A549 treated with Hydrocortisone at 1 μM for 4 hours (cell line): ENCODE data around the gene LMTK2. TPM values are rescaled to one million over a fixed set of nuclear protein-coding genes. Genes with fewer than 3 reads are reported as not detected.

Experiments
- total RNA-seq: library from RNA; stranded (reverse); fragments of 200-300 nt; extraction: Qiagen RNA extraction; gene quantifications from 5 replicates; pipeline ENCODE4 v1.2.3, GENCODE V29; 2022

Gene LMTK2
- 8.0 to 12.1 TPM (median 9.4 TPM) in 5 replicates for total RNA-seq

GRCh38 chr7:98106647-98107312, at the start of gene LMTK2:
Gene LMTK2, plus strand, starts transcription at chr7:98106862. Its CDS starts 316 bp downstream, at chr7:98107178.

DNA sequence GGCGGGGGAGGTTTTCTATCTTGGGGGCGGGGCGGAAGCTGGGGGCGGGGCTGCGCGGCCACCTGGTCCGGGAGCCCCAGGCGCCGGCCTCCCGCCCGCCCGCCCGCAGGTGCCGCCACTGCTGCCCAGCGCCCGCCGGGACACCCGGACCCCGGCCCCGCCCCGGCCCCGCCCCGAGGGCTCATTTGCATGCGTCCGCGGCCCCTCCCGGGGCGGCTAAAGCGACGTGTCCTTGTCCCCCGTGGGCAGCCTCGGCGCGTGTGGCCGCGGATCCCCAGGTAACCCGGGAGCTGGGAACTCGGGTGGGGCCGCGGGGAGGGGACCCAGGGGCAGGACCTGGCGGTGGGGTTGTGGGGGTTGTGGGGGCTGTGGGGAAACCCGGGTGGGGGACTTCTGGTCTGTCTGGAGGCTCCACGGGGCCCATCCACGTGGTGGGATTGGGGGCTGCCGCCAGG, 104.6 kb downstream of the LMTK2 start, which contains the start of gene BHLHA15:
TSS of gene BHLHA15 (plus strand) at position 219 of the 455 bp plus-strand sequence. CDS start 871 bp downstream, outside the sequence.

DNA sequence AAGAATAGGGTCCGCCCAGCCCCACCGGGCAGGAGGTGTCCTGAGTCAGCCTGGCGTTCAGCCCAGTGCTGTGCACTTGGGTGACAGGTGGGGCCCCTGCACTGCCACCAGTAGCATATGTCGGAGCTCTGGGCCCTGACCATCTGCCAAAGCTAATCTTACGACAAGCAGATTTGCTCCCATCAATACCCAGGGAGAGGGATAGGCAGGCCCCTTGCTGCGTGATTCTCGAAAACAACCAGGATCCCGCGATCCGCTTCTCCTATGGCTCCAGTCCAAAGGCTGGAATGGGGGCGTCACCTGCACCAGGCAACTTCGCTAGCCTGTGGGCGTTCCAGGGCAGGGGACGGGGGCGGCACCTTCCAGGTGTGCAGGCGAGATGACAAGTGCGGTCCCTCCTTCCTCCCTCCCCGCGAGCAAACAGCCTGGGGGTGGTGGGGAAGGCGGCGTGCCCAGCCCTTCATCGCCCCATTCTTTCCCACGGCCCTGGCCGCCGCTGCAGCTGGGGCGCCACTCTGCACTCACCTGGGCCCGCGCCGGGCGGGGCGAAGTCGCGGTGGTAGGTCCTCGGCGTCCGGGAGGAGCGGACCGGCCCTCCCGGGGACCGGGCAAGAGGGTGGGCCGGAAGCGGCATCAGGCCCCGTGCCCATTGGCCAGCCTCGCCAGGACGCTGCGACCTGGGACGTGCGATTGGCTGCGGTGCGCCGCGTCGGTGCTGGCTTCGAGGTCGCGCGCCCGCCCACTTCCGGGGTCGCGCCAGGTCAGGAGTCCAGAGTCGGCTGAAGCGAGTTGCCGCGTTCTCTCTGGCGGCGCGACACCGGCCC, 145.2 kb downstream of the LMTK2 start, which contains the start of gene TECPR1:
TSS of gene TECPR1 (minus strand) at position 632 of the 824 bp plus-strand sequence. CDS start 6,086 bp downstream, outside the sequence.

Other genes with a start within 250 kb of the LMTK2 start
- 52.5 to 68.0 TPM (median 62.4 TPM) in 5 replicates for gene ASNS, start 234.5 kb upstream of the LMTK2 start, total RNA-seq
- not detected in 5 replicates for gene OCM2, start 116.7 kb upstream of the LMTK2 start, total RNA-seq
- gene BHLHA15, start 104.6 kb downstream of the LMTK2 start, total RNA-seq: 0.50 to 0.86 TPM (median 0.61 TPM) in 5 replicates
- 6.2 to 8.7 TPM (median 8.6 TPM) in 5 replicates for gene TECPR1, start 145.4 kb downstream of the LMTK2 start, total RNA-seq
- gene BRI3, start 174.8 kb downstream of the LMTK2 start, total RNA-seq: 96.8 to 178 TPM (median 161 TPM) in 5 replicates